HL-60 (cell line): ENCODE results near the gene TMEM229A.

ENCODE experiments used
- GABPA ChIP-seq: IDR thresholded peaks from 2 replicates; pipeline ENCODE4 v1.6.1; 2012; ENCODE audit warnings: low read depth
- POLR2AphosphoS5 ChIP-seq: IDR thresholded peaks from 2 replicates; pipeline ENCODE4 v1.6.1; 2012; ENCODE audit warnings: low read depth
- TF ChIP-seq, protein P1 (sequence below): IDR thresholded peaks from one replicate; pipeline ENCODE4 v1.5.1; 2011; ENCODE audit warnings: low read length, control low read depth, inconsistent platforms; ENCODE audit not compliant: insufficient read depth
- TF ChIP-seq, protein P2 (sequence below): IDR thresholded peaks from 2 replicates; pipeline ENCODE4 v1.6.1; 2012; ENCODE audit warnings: low read depth; ENCODE audit not compliant: insufficient replicate concordance

DNA sequence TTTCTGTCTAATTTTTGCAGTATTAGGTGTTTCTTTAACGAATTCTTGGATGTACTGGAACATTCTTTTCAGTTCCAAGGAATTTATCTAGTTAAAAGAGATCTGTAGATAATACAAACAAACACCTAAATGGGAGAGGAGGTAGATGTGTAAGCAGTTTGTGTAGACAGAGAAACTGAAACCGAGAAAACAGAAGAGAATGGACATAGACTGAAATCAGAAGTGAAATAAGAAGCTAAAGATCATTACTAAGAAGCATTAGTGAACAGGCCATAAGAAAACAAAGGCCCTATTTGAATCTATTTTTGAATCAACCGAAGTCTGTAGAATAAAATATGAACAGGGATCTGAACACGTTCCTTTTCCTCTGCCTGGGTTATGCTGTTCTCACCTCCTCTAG lies 26.5 kb upstream of the TMEM229A start:
- TF ChIP-seq, protein P1, sequence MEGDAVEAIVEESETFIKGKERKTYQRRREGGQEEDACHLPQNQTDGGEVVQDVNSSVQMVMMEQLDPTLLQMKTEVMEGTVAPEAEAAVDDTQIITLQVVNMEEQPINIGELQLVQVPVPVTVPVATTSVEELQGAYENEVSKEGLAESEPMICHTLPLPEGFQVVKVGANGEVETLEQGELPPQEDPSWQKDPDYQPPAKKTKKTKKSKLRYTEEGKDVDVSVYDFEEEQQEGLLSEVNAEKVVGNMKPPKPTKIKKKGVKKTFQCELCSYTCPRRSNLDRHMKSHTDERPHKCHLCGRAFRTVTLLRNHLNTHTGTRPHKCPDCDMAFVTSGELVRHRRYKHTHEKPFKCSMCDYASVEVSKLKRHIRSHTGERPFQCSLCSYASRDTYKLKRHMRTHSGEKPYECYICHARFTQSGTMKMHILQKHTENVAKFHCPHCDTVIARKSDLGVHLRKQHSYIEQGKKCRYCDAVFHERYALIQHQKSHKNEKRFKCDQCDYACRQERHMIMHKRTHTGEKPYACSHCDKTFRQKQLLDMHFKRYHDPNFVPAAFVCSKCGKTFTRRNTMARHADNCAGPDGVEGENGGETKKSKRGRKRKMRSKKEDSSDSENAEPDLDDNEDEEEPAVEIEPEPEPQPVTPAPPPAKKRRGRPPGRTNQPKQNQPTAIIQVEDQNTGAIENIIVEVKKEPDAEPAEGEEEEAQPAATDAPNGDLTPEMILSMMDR = no peak
- TF ChIP-seq, protein P2, sequence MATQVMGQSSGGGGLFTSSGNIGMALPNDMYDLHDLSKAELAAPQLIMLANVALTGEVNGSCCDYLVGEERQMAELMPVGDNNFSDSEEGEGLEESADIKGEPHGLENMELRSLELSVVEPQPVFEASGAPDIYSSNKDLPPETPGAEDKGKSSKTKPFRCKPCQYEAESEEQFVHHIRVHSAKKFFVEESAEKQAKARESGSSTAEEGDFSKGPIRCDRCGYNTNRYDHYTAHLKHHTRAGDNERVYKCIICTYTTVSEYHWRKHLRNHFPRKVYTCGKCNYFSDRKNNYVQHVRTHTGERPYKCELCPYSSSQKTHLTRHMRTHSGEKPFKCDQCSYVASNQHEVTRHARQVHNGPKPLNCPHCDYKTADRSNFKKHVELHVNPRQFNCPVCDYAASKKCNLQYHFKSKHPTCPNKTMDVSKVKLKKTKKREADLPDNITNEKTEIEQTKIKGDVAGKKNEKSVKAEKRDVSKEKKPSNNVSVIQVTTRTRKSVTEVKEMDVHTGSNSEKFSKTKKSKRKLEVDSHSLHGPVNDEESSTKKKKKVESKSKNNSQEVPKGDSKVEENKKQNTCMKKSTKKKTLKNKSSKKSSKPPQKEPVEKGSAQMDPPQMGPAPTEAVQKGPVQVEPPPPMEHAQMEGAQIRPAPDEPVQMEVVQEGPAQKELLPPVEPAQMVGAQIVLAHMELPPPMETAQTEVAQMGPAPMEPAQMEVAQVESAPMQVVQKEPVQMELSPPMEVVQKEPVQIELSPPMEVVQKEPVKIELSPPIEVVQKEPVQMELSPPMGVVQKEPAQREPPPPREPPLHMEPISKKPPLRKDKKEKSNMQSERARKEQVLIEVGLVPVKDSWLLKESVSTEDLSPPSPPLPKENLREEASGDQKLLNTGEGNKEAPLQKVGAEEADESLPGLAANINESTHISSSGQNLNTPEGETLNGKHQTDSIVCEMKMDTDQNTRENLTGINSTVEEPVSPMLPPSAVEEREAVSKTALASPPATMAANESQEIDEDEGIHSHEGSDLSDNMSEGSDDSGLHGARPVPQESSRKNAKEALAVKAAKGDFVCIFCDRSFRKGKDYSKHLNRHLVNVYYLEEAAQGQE = no peak
- no peak for TF ChIP-seq GABPA
- no peak for TF ChIP-seq POLR2AphosphoS5
